Adrenal gland (tissue), 5 donors: ENCODE data around the gene ASTL.

ENCODE experiments used
- POLR2A ChIP-seq, 2 donors: fragments of 450-650 bp; IDR thresholded peaks; one replicate each; pipeline ENCODE4 v1.6.1; 2017; ENCODE audit warnings: antibody characterized with exemption in 2 of 2, mild to moderate bottlenecking in 2 of 2, moderate library complexity in 1 of 2
- TF ChIP-seq, protein P1 (sequence below), 6 experiments: fragments of 450-650 bp in 4 of 6; fragments of 200-600 bp in 2 of 6; sonication (generic) in 1 of 6; IDR thresholded peaks; 1 replicate in 5 of 6; 2 replicates in 1 of 6; pipeline versions ENCODE4 v1.5.1 to v1.8.0; 2016 to 2021; ENCODE audit warnings: antibody characterized with exemption in 6 of 6, mild to moderate bottlenecking in 2 of 6, moderate library complexity in 1 of 6
- donor health status: DM: no; HTN: no; CAD: no.

DNA sequence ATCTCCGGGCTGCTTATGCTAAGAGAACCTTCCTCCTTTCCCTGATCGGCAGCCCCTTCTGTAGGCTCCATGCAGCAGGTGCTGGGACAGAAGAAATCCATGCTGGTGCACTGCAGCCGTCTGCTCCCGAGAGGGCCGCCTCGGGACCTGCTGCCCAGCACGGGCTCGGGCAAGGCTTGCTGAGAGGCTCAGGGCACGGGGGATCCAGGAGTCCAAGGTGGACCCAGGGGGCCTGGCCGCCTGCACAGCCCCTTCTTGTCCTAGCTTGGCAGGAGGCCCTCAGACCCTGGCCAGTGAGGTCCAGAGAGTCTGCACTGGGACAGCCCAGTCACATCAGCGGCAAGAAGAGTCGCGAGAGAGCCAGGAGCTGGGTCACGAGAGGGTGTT, 20.2 kb upstream of the ASTL start:
- no peak for TF ChIP-seq POLR2A (IDR thresholded peaks at IDR 0.05)
- TF ChIP-seq, protein P1, sequence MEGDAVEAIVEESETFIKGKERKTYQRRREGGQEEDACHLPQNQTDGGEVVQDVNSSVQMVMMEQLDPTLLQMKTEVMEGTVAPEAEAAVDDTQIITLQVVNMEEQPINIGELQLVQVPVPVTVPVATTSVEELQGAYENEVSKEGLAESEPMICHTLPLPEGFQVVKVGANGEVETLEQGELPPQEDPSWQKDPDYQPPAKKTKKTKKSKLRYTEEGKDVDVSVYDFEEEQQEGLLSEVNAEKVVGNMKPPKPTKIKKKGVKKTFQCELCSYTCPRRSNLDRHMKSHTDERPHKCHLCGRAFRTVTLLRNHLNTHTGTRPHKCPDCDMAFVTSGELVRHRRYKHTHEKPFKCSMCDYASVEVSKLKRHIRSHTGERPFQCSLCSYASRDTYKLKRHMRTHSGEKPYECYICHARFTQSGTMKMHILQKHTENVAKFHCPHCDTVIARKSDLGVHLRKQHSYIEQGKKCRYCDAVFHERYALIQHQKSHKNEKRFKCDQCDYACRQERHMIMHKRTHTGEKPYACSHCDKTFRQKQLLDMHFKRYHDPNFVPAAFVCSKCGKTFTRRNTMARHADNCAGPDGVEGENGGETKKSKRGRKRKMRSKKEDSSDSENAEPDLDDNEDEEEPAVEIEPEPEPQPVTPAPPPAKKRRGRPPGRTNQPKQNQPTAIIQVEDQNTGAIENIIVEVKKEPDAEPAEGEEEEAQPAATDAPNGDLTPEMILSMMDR (IDR thresholded peaks at IDR 0.05): no peak
